Neuronal stem cell (in vitro differentiated cells): ENCODE results near the gene TCAP.

Source experiments
- DNase-seq: peaks from one replicate; pipeline ENCODE4 v3.0.0-alpha.2; 2013; ENCODE audit warnings: low spot score
- H2AFZ ChIP-seq: one replicate; pipeline ENCODE4 v1.6.1; 2013; ENCODE audit warnings: mild to moderate bottlenecking, low read length, inconsistent platforms
- H2AK5ac ChIP-seq: 2 replicates; pipeline ENCODE4 v1.6.1; 2013; ENCODE audit warnings: low read depth, mild to moderate bottlenecking, inconsistent platforms, low read length, moderate library complexity, mixed read lengths
- H2BK120ac ChIP-seq: 2 replicates; pipeline ENCODE4 v1.6.1; 2013; ENCODE audit warnings: low read depth, mild to moderate bottlenecking, inconsistent platforms, low read length, moderate library complexity, mixed read lengths
- H2BK12ac ChIP-seq: one replicate; pipeline ENCODE4 v1.6.1; 2013; ENCODE audit warnings: low read length, inconsistent platforms
- H2BK15ac ChIP-seq: 2 replicates; pipeline ENCODE4 v1.6.1; 2013; ENCODE audit warnings: mild to moderate bottlenecking, low read length, inconsistent platforms, mixed read lengths
- H2BK5ac ChIP-seq: one replicate; pipeline ENCODE4 v1.6.1; 2013; ENCODE audit warnings: inconsistent platforms, mild to moderate bottlenecking, low read length, moderate library complexity
- H3K14ac ChIP-seq: one replicate; pipeline ENCODE4 v1.6.1; 2013; ENCODE audit warnings: low read length, inconsistent platforms
- H3K18ac ChIP-seq: 2 replicates; pipeline ENCODE4 v1.6.1; 2013; ENCODE audit warnings: low read length, inconsistent platforms
- H3K23ac ChIP-seq: 2 replicates; pipeline ENCODE4 v1.6.1; 2013; ENCODE audit warnings: low read depth, mild to moderate bottlenecking, mixed read lengths, low read length, inconsistent platforms; ENCODE audit not compliant: poor library complexity
- H3K27ac ChIP-seq: replicated peaks from 3 replicates; pipeline ENCODE4 v1.5.1; 2013; ENCODE audit warnings: low read length, inconsistent platforms
- H3K27me3 ChIP-seq, 3 experiments: 2 replicates each; pipeline ENCODE4 v1.6.1; 2013; ENCODE audit warnings: low read length in 3 of 3, mild to moderate bottlenecking in 2 of 3, inconsistent platforms in 1 of 3, low read depth in 1 of 3, mixed read lengths in 1 of 3, moderate library complexity in 1 of 3; ENCODE audit not compliant: control insufficient read depth in 3 of 3, insufficient read depth in 3 of 3
- H3K36me3 ChIP-seq, 2 donors: replicated peaks in 1 of 2; 2 replicates each; pipeline ENCODE4 v1.6.1; 2013; ENCODE audit warnings: low read length in 2 of 2; ENCODE audit not compliant: control insufficient read depth in 2 of 2, insufficient read depth in 2 of 2
- H3K4ac ChIP-seq: 2 replicates; pipeline ENCODE4 v1.6.1; 2013; ENCODE audit warnings: inconsistent platforms, mild to moderate bottlenecking, low read length, moderate library complexity
- H3K4me1 ChIP-seq, 2 donors: 1 replicate in 1 of 2; 2 replicates in 1 of 2; pipeline ENCODE4 v1.6.1; 2013; ENCODE audit warnings: low read length in 2 of 2, low read depth in 1 of 2; ENCODE audit not compliant: control insufficient read depth in 2 of 2, insufficient read depth in 1 of 2
- H3K4me2 ChIP-seq: one replicate; pipeline ENCODE4 v1.6.1; 2013; ENCODE audit warnings: mild to moderate bottlenecking, low read length, inconsistent platforms; ENCODE audit not compliant: insufficient read depth, poor library complexity, severe bottlenecking
- H3K4me3 ChIP-seq, 2 donors: 2 replicates each; pipeline ENCODE4 v1.5.1; 2013; ENCODE audit warnings: low read length in 2 of 2, mild to moderate bottlenecking in 2 of 2, inconsistent platforms in 1 of 2, moderate library complexity in 1 of 2
- H3K79me1 ChIP-seq: one replicate; pipeline ENCODE4 v1.6.1; 2013; ENCODE audit warnings: low read depth, mild to moderate bottlenecking, inconsistent platforms, low read length, moderate library complexity
- H3K9ac ChIP-seq: one replicate; pipeline ENCODE4 v1.6.1; 2013; ENCODE audit warnings: mild to moderate bottlenecking, low read depth, low read length, inconsistent platforms; ENCODE audit not compliant: poor library complexity
- H3K9me3 ChIP-seq, 2 donors: replicated peaks in 1 of 2; 2 replicates each; pipeline versions ENCODE3 to v1.6.1; 2013; ENCODE audit warnings: low read length in 2 of 2, mild to moderate bottlenecking in 2 of 2, inconsistent platforms in 1 of 2, low read depth in 1 of 2, mixed read lengths in 1 of 2, moderate library complexity in 1 of 2; ENCODE audit not compliant: control insufficient read depth in 2 of 2, insufficient read depth in 1 of 2
- H4K8ac ChIP-seq: one replicate; pipeline ENCODE4 v1.6.1; 2013; ENCODE audit warnings: low read depth, mild to moderate bottlenecking, inconsistent platforms, low read length, moderate library complexity
- H4K91ac ChIP-seq: one replicate; pipeline ENCODE4 v1.6.1; 2013; ENCODE audit warnings: low read length, low read depth, mild to moderate bottlenecking, inconsistent platforms; ENCODE audit not compliant: poor library complexity
- WGBS, 2 donors: extraction: QIAGEN DNeasy Blood & Tissue Kit; methylation state at CpG; one replicate each; pipeline ENCODE4 v1.1.7; 2013; ENCODE audit warnings: missing lambda C conversion rate in 2 of 2, mixed read lengths in 1 of 2; ENCODE audit not compliant: insufficient read length in 2 of 2, insufficient replicate concordance in 1 of 2; ENCODE audit errors: extremely low coverage in 2 of 2; 5-methylcytosine and 5-hydroxymethylcytosine counted together

The TCAP gene

DNA sequence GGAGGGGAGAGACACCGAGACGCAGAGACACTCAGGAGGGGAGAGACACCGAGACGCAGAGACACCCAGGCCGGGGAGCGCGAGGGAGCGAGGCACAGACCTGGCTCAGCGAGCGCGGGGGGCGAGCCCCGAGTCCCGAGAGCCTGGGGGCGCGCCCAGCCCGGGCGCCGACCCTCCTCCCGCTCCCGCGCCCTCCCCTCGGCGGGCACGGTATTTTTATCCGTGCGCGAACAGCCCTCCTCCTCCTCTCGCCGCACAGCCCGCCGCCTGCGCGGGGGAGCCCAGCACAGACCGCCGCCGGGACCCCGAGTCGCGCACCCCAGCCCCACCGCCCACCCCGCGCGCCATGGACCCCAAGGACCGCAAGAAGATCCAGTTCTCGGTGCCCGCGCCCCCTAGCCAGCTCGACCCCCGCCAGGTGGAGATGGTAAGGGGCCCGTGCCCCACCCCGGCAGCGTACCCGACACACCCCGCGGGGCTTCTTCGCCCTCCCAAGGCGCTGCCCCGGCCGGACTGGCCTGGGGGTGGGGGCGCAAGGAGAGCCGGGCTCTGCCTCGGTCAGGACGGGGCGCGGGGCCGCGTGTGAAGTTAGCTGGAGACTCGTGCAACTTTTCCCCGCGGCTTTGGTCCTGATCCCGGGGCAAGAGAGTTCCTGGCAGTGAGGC lies 38.0 kb upstream of the TCAP start:
- no peak for DNase-seq
- peaks cover 9 to 14% of the 10 kb centered on the region in 2 donors for H3K4me1 ChIP-seq

DNA sequence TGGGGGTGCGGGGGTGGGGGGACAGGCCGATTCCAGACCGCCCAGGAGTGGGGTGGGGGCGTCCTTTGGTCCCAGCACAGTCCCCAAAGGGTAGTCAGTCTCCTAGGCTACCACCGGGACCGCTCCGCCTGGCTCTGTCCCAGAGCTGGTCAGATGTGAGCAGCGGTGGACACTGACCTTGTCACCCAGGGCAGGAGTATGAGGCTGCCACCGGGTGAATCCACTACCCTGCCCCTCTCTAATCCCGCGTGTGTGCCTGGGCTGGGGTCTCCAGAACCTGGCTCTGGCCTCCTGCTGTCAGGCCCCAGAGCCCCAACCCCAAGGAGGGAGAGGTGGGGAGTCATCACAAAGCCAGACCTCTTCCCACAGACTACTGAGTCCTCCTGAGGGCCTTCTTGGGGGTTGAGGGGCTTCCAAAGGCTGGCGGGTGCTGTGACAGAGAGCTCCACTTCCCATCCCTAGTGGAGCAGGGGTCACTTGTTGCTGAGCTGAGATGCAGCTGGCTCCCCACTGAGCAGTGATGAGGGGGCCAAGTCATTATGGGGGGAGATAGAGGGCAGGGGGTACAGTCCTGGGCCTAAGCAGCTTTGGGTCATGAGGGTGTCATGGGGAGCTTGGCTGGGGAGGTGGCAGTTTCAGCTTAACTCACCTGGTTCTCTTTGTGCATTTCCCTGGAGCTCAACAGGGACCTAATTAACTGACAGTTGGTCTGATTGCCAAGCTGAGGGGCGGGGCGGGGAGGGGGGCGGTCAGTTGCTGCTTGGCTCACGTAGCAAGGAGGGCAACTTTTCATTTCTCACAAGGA lies 37.2 kb upstream of the TCAP start:
- Histone ChIP-seq H2BK120ac (no peak overlapping the region), H3K9me3 (no peaks in the 10 kb centered on the region), H3K9ac (no peak overlapping the region), H4K91ac (no peak overlapping the region), H4K8ac (no peak overlapping the region), H3K27me3 (peaks cover 2 to 82% (median 41%) of the 10 kb centered on the region in 3 experiments), H3K36me3 (no peaks in the 10 kb centered on the region), H2AK5ac (no peak overlapping the region), H2BK5ac (no peak overlapping the region), H3K4me3 (peak overlapping the region in 1 of 2 donors; percentile 16), H3K23ac (no peak overlapping the region), H3K14ac (no peak overlapping the region), H2BK12ac (no peak overlapping the region), H2AFZ (peak overlapping the region; percentile 84), H3K4ac (no peak overlapping the region), H3K27ac (no peak overlapping the region), H3K79me1 (no peaks in the 10 kb centered on the region), H3K18ac (peak overlapping the region; percentile 35), H3K4me2 (peak overlapping the region; percentile 89), H2BK15ac (no peak overlapping the region), H3K4me1 (peaks cover 9 to 12% of the 10 kb centered on the region in 2 donors)
- DNase-seq: no peak
- no CpG with 5 or more reads among the region's 16 CpGs for WGBS, 2 donors

More for the DNA sequence above, 38.0 kb upstream of the TCAP start:
- peak overlapping the region; percentile 31 for H3K14ac ChIP-seq
- no peak overlapping the region for H4K8ac ChIP-seq
- peak overlapping the region; percentile 20 for H3K23ac ChIP-seq
- H3K4me2 ChIP-seq: peak overlapping the region; percentile 89
- no peak overlapping the region for H4K91ac ChIP-seq
- peak overlapping the region; percentile 78 for H3K9ac ChIP-seq
- WGBS, 2 donors: no CpG with 5 or more reads among the region's 72 CpGs
- peak overlapping the region; percentile 56 for H2AK5ac ChIP-seq
- no peak overlapping the region for H3K4ac ChIP-seq
- no peaks in the 10 kb centered on the region for H3K79me1 ChIP-seq
- H3K4me3 ChIP-seq: peak overlapping the region; percentile 40 to 77
- H2BK15ac ChIP-seq: peak overlapping the region; percentile 42
- peak overlapping the region; percentile 63 for H3K18ac ChIP-seq
- H2BK120ac ChIP-seq: no peak overlapping the region
- peak overlapping the region; percentile 10 for H2BK12ac ChIP-seq
- peaks cover 2 to 81% (median 43%) of the 10 kb centered on the region in 3 experiments for H3K27me3 ChIP-seq
- H3K27ac ChIP-seq: no peak overlapping the region
- H2AFZ ChIP-seq: peak overlapping the region; percentile 84
- no peak overlapping the region for H2BK5ac ChIP-seq
- H3K9me3 ChIP-seq: no peaks in the 10 kb centered on the region
- no peaks in the 10 kb centered on the region for H3K36me3 ChIP-seq

DNA sequence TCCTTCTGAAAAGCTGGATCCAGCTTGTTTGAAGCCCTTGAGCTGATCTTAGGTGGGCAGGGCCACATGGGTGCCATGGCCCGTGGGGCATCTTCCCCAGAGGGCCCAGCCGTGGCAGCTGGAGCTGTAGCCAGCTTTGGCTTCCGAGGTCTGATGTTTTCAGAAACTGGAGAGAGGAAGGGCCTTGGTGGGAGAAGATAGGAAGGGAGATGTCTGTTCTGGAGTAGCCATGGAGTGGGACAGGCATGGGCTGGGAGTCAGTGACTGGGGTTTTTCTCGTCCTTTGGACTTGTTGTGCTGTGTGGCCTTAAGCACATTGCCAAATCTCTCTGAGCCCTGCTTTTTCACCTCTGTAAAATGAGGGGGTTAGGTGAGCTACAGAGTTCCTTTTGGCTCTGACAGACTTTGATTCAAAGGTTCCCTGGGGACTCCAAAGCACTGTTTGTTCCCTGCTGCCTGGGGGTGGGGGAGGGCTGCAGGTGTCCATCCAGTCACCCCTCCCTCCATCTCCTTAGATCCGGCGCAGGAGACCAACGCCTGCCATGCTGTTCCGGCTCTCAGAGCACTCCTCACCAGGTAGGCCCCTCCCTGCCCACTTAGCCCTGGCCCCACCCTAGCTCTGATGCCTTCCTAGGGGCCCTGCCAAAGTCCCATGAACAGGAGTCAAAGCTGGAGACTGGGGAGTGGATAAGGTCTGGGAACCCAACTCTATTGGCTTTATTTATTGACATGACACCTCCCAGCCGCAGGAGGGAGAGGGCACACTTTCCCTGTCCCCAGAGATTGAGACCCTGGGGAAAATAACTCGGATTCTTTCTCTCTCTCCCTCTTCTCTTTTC lies 36.3 kb upstream of the TCAP start:
- H3K79me1 ChIP-seq: no peaks in the 10 kb centered on the region
- no CpG with 5 or more reads among the region's 10 CpGs for WGBS, 2 donors
- H3K36me3 ChIP-seq: no peaks in the 10 kb centered on the region
- no peak overlapping the region for H3K4me2 ChIP-seq
- no peak overlapping the region for H3K4me3 ChIP-seq
- peak overlapping the region; percentile 2 for H3K18ac ChIP-seq
- no peak overlapping the region for H3K14ac ChIP-seq
- H4K8ac ChIP-seq: no peak overlapping the region
- no peak overlapping the region for H4K91ac ChIP-seq
- H2AFZ ChIP-seq: no peak overlapping the region
- H2BK12ac ChIP-seq: no peak overlapping the region
- no peak overlapping the region for H3K27ac ChIP-seq
- no peak for DNase-seq
- H2BK5ac ChIP-seq: peak overlapping the region; percentile 35
- H3K4me1 ChIP-seq: peaks cover 9 to 12% of the 10 kb centered on the region in 2 donors
- no peak overlapping the region for H3K4ac ChIP-seq
- H3K9me3 ChIP-seq: no peaks in the 10 kb centered on the region
- H3K23ac ChIP-seq: no peak overlapping the region
- H2BK15ac ChIP-seq: peak overlapping the region; percentile 11
- peak overlapping the region; percentile 97 for H2AK5ac ChIP-seq
- H2BK120ac ChIP-seq: no peak overlapping the region
- peaks cover 2 to 78% (median 41%) of the 10 kb centered on the region in 3 experiments for H3K27me3 ChIP-seq
- H3K9ac ChIP-seq: no peak overlapping the region
